H1 (cell line): ENCODE results near the gene NPPA. TPM values are rescaled to one million over a fixed set of nuclear protein-coding genes. Genes with fewer than 3 reads are reported as not detected.

ENCODE experiments used
- CEBPB ChIP-seq: IDR thresholded peaks from 2 replicates; pipeline ENCODE4 v1.6.1; 2012; ENCODE audit warnings: low read depth, low read length
- KDM1A ChIP-seq: fragments of 200-600, 300-600 bp; sonication (generic); IDR thresholded peaks from 2 replicates; pipeline ENCODE4 v1.7.1; 2016; ENCODE audit warnings: mild to moderate bottlenecking, low read length, borderline replicate concordance
- polyA plus RNA-seq, 7 experiments: library from polyadenylated mRNA; depleted of rRNA in 3 of 7; stranded (reverse) in 5 of 7; unstranded in 2 of 7; fragments of >200 nt in 5 of 7; fragments of 200-250 nt in 2 of 7; gene quantifications; 1 replicate in 5 of 7; 2 replicates in 1 of 7; 4 replicates in 1 of 7; pipeline versions ENCODE4 v1.2.1 to v1.2.3, GENCODE V29; 2011 to 2013; ENCODE audit warnings: missing spikeins in 2 of 7, mixed read lengths in 2 of 7
- total RNA-seq: library from RNA; stranded (reverse); fragmentation: NEBNext Ultra II Directional; extraction: Animal tissue kit (Norgen Biotek cat#: 25700); gene quantifications from 2 replicates; pipeline ENCODE4 v1.2.1, GENCODE V29; 2021
- TF ChIP-seq, protein P1 (sequence below): fragments of 300-600 bp; sonication (generic); IDR thresholded peaks from 2 replicates; pipeline ENCODE4 v1.7.1; 2012; ENCODE audit warnings: low read length, moderate library complexity, mild to moderate bottlenecking, inconsistent platforms; ENCODE audit not compliant: insufficient replicate concordance

NPPA gene
- total and polyA plus RNA-seq, 2 of the 8 experiments (the other 6 are each of a cell fraction or from before 2014, with no cell fraction given), result not detected

DNA sequence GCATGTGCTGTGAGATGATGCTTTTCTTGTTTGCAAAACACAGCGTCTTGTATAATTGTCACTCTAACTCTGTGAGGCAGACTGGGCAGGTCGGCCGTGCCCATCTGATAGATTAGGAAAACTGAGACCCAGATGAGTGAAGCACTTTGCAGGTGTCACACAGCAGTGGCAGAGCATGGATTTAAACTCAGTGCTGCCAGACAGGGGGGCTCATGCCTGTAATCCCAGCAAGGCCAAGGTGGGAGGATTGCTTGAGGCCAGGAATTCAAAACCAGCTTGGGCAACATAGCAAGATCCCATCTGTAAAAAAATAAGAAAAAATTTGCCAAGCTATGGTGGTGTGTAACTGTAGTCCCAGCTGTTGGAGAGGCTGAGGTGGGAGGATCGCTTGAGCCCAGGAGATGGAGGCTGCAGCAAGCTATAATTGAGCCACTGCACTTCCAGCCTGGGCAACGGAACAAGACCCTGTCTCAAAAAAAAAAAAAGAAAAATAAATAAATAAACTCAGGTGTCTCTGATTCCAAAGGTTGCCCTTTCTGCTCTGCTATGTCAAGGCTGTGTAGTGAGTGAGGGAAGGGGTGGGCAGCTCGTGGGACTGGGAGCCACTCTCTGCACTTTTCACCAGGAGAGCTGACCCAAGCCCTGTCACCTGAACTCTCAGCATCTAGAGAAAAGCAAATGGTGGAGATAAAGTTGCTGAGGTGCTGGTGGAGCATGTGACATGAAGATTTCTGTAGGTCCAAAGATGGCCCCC, 44.0 kb upstream of the NPPA start (continued):
- TF ChIP-seq, protein P1, sequence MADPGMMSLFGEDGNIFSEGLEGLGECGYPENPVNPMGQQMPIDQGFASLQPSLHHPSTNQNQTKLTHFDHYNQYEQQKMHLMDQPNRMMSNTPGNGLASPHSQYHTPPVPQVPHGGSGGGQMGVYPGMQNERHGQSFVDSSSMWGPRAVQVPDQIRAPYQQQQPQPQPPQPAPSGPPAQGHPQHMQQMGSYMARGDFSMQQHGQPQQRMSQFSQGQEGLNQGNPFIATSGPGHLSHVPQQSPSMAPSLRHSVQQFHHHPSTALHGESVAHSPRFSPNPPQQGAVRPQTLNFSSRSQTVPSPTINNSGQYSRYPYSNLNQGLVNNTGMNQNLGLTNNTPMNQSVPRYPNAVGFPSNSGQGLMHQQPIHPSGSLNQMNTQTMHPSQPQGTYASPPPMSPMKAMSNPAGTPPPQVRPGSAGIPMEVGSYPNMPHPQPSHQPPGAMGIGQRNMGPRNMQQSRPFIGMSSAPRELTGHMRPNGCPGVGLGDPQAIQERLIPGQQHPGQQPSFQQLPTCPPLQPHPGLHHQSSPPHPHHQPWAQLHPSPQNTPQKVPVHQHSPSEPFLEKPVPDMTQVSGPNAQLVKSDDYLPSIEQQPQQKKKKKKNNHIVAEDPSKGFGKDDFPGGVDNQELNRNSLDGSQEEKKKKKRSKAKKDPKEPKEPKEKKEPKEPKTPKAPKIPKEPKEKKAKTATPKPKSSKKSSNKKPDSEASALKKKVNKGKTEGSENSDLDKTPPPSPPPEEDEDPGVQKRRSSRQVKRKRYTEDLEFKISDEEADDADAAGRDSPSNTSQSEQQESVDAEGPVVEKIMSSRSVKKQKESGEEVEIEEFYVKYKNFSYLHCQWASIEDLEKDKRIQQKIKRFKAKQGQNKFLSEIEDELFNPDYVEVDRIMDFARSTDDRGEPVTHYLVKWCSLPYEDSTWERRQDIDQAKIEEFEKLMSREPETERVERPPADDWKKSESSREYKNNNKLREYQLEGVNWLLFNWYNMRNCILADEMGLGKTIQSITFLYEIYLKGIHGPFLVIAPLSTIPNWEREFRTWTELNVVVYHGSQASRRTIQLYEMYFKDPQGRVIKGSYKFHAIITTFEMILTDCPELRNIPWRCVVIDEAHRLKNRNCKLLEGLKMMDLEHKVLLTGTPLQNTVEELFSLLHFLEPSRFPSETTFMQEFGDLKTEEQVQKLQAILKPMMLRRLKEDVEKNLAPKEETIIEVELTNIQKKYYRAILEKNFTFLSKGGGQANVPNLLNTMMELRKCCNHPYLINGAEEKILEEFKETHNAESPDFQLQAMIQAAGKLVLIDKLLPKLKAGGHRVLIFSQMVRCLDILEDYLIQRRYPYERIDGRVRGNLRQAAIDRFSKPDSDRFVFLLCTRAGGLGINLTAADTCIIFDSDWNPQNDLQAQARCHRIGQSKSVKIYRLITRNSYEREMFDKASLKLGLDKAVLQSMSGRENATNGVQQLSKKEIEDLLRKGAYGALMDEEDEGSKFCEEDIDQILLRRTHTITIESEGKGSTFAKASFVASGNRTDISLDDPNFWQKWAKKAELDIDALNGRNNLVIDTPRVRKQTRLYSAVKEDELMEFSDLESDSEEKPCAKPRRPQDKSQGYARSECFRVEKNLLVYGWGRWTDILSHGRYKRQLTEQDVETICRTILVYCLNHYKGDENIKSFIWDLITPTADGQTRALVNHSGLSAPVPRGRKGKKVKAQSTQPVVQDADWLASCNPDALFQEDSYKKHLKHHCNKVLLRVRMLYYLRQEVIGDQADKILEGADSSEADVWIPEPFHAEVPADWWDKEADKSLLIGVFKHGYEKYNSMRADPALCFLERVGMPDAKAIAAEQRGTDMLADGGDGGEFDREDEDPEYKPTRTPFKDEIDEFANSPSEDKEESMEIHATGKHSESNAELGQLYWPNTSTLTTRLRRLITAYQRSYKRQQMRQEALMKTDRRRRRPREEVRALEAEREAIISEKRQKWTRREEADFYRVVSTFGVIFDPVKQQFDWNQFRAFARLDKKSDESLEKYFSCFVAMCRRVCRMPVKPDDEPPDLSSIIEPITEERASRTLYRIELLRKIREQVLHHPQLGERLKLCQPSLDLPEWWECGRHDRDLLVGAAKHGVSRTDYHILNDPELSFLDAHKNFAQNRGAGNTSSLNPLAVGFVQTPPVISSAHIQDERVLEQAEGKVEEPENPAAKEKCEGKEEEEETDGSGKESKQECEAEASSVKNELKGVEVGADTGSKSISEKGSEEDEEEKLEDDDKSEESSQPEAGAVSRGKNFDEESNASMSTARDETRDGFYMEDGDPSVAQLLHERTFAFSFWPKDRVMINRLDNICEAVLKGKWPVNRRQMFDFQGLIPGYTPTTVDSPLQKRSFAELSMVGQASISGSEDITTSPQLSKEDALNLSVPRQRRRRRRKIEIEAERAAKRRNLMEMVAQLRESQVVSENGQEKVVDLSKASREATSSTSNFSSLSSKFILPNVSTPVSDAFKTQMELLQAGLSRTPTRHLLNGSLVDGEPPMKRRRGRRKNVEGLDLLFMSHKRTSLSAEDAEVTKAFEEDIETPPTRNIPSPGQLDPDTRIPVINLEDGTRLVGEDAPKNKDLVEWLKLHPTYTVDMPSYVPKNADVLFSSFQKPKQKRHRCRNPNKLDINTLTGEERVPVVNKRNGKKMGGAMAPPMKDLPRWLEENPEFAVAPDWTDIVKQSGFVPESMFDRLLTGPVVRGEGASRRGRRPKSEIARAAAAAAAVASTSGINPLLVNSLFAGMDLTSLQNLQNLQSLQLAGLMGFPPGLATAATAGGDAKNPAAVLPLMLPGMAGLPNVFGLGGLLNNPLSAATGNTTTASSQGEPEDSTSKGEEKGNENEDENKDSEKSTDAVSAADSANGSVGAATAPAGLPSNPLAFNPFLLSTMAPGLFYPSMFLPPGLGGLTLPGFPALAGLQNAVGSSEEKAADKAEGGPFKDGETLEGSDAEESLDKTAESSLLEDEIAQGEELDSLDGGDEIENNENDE, result no peak
- TF ChIP-seq KDM1A, result peak; percentile 75; the same call in 1 of the 2 replicates
- TF ChIP-seq CEBPB, result no peak
